Hepatocyte (in vitro differentiated cells): ENCODE data around the gene ANKRD28.

Experiments used
- CTCF ChIP-seq: fragments of 200-600 bp; sonication (generic); IDR thresholded peaks from 2 replicates; pipeline ENCODE4 v1.5.1; 2016; ENCODE audit warnings: antibody characterized with exemption, mild to moderate bottlenecking; ENCODE audit not compliant: poor library complexity
- EZH2 ChIP-seq: fragments of 200-600 bp; sonication (generic); IDR thresholded peaks from 2 replicates; pipeline ENCODE4 v1.6.1; 2016; ENCODE audit warnings: antibody characterized with exemption, mild to moderate bottlenecking, borderline replicate concordance
- EZH2phosphoT487 ChIP-seq: fragments of 200-600 bp; sonication (generic); IDR thresholded peaks from one replicate; pipeline ENCODE4 v1.6.1; 2018; ENCODE audit warnings: antibody characterized with exemption, mild to moderate bottlenecking, low read depth, moderate library complexity; ENCODE audit not compliant: unreplicated experiment, severe bottlenecking

- TF ChIP-seq CTCF (no peak), EZH2 (no peak), EZH2phosphoT487 (no peak)
These were observed 42.6 kb downstream of the ANKRD28 start for GRCh38 chr3:15755181-15755580.
